ENCODE measurements around the gene GLS. TPM values are rescaled to one million over a fixed set of nuclear protein-coding genes. Genes with fewer than 3 reads are reported as not detected.

The GLS gene
- total RNA-seq, 2 donors from 2014 or later, result 50.5 to 72.3 TPM

DNA sequence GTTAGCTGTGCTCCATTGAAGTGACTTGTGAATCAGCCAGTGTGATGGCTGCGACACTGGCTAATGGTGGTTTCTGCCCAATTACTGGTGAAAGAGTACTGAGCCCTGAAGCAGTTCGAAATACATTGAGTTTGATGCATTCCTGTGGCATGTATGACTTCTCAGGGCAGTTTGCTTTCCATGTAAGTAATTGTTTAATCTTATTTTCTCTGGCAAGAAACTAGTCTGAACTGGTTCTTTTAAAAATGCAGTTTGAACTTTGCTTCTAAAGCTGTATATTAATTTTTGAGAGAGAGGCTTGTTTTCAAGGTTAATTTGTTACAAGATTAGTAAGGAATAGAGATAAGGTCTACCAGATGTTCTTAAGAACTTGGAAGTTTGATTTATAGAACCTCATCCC is 46.7 kb downstream of the GLS start:
- TF ChIP-seq, protein P1, sequence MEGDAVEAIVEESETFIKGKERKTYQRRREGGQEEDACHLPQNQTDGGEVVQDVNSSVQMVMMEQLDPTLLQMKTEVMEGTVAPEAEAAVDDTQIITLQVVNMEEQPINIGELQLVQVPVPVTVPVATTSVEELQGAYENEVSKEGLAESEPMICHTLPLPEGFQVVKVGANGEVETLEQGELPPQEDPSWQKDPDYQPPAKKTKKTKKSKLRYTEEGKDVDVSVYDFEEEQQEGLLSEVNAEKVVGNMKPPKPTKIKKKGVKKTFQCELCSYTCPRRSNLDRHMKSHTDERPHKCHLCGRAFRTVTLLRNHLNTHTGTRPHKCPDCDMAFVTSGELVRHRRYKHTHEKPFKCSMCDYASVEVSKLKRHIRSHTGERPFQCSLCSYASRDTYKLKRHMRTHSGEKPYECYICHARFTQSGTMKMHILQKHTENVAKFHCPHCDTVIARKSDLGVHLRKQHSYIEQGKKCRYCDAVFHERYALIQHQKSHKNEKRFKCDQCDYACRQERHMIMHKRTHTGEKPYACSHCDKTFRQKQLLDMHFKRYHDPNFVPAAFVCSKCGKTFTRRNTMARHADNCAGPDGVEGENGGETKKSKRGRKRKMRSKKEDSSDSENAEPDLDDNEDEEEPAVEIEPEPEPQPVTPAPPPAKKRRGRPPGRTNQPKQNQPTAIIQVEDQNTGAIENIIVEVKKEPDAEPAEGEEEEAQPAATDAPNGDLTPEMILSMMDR (IDR thresholded peaks at IDR 0.05), result no peak
- H3K9ac ChIP-seq (ENCODE audit: low read depth in 2 of 2, low read length in 2 of 2), result no peak overlapping the region
- no peak for DNase-seq
- no peak overlapping the region for H3K27ac ChIP-seq
- intact Hi-C loops (cut with DNase I), result no loop called here
- no peaks in the 10 kb centered on the region for H3K9me3 ChIP-seq
- no peaks in the 10 kb centered on the region for H3K4me1 ChIP-seq
- H3K36me3 ChIP-seq, result no peaks in the 10 kb centered on the region
- no peaks in the 10 kb centered on the region for H3K27me3 ChIP-seq
- H3K4me3 ChIP-seq, result no peak overlapping the region

DNA sequence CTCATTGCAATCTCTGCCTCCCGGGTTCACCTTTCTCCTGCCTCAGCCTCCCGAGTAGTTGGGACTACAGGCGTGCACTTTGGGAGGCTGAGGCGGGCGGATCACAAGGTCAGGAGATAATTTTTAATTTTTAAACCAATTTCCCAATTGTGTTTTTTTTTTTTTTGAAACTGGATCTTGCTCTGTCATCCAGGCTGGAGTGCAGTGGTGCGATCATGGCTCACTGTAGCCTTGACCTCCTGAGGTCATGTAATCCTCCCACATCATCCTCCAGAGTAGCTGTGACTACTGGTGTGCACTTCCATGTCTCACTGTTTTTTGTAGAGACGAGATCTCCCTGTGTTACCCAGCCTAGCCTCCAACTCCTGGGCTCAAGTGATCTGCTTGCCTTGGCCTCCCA is 49.3 kb downstream of the GLS start:
- no peak overlapping the region for H3K27ac ChIP-seq

DNA sequence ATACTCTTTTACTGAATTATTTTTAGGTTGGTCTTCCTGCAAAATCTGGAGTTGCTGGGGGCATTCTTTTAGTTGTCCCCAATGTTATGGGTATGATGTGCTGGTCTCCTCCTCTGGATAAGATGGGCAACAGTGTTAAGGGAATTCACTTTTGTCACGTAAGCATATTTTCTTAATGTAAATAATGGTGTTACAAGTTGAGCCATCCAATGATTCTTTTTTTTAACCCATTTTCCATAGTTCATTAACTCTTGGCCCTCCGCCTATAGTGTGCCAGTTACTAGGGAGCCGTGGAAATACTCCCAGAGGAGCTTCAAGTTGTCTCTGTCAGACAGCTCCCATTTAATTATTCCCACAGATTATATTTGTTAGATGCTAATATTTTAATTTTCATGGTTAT is 49.8 kb downstream of the GLS start:
- H3K4me3 ChIP-seq, result no peak overlapping the region
- no peaks in the 10 kb centered on the region for H3K36me3 ChIP-seq
- no peak overlapping the region for H3K27ac ChIP-seq
- no peaks in the 10 kb centered on the region for H3K27me3 ChIP-seq
- H3K9ac ChIP-seq (ENCODE audit: low read depth in 2 of 2, low read length in 2 of 2), result no peak overlapping the region
- no peak for DNase-seq
- H3K9me3 ChIP-seq, result no peaks in the 10 kb centered on the region
- intact Hi-C loops (cut with DNase I), result no loop called here
- TF ChIP-seq, protein P1 (IDR thresholded peaks at IDR 0.05), result no peak
- H3K4me1 ChIP-seq, result no peaks in the 10 kb centered on the region

More for the DNA sequence above, 49.3 kb downstream of the GLS start:
- no peaks in the 10 kb centered on the region for H3K27me3 ChIP-seq
- H3K36me3 ChIP-seq, result no peaks in the 10 kb centered on the region
- no peak overlapping the region for H3K9ac ChIP-seq (ENCODE audit: low read depth in 2 of 2, low read length in 2 of 2)
- H3K4me3 ChIP-seq, result no peak overlapping the region
- no peak for DNase-seq
- H3K4me1 ChIP-seq, result no peaks in the 10 kb centered on the region
- H3K9me3 ChIP-seq, result no peaks in the 10 kb centered on the region
- TF ChIP-seq, protein P1 (IDR thresholded peaks at IDR 0.05), result no peak
- intact Hi-C loops (cut with DNase I), result no loop called here

DNA sequence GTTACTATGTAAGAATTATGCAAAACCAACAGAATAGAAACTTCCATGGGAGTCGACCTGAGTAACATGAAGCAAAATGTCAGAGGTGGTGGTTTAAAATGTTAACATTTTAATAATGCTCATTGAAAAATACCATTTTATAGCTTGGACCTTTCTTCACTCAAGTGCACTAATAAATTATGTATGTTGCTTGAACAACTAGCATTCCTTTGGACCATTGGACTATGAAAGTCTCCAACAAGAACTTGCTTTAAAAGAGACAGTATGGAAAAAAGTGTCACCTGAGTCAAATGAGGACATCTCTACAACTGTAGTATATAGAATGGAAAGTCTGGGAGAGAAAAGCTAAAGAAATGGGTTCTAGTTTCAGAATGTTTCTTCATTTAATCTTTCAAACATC is 51.9 kb downstream of the GLS start:
- Histone ChIP-seq H3K9me3 (no peaks in the 10 kb centered on the region), H3K27me3 (no peaks in the 10 kb centered on the region), H3K27ac (no peak overlapping the region), H3K9ac (ENCODE audit: low read depth in 2 of 2, low read length in 2 of 2) (no peak overlapping the region), H3K4me3 (no peak overlapping the region), H3K36me3 (no peaks in the 10 kb centered on the region), H3K4me1 (no peaks in the 10 kb centered on the region)
- TF ChIP-seq, protein P1 (IDR thresholded peaks at IDR 0.05), result no peak
- intact Hi-C loops (cut with DNase I), result no loop called here
- DNase-seq, result no peak

DNA sequence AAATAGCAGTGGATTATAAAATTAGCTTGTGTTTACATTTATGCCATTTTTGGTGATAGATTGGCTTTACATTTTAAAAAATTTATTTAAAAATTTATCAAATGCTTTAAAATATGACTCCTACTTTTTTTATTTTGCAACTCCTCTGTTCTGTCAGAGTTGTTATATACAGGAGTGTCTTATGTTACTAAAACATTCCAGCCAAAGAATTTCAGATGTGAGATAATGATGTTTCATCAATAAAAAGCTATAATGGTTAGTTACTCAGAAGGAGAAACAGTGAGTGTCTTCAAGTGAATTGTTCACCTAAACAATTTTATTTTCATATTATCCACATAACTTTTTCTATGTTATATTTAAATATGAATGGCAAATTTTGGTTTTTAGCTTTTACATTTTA is 52.7 kb downstream of the GLS start:
- Histone ChIP-seq H3K27me3 (no peaks in the 10 kb centered on the region), H3K36me3 (no peaks in the 10 kb centered on the region), H3K27ac (no peak overlapping the region), H3K9me3 (no peaks in the 10 kb centered on the region), H3K4me3 (no peak overlapping the region), H3K9ac (ENCODE audit: low read depth in 2 of 2, low read length in 2 of 2) (no peak overlapping the region), H3K4me1 (no peaks in the 10 kb centered on the region)
- DNase-seq, result no peak
- intact Hi-C loops (cut with DNase I), result no loop called here
- TF ChIP-seq, protein P1 (IDR thresholded peaks at IDR 0.05), result no peak

DNA sequence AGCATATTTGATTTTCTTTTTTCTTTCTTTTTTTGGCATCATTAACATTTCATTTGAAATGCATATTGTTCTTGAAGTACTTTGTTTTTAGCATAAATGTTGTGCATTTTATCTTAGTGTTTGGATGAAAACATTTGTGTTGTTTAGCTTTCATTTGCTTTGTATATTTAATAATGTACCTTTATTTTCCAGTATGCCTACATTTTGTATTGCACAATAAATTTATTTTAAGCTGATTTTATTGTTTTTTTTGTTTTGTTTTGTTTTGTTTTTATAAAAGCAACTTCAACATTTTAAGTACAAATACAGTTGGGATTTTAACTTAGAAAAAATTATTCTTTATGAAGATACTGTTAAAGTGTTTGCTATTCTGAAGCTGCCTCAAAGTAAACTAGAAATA is 54.4 kb downstream of the GLS start:
- H3K27ac ChIP-seq, result no peak overlapping the region
- H3K27me3 ChIP-seq, result no peaks in the 10 kb centered on the region
- TF ChIP-seq, protein P1 (IDR thresholded peaks at IDR 0.05), result no peak
- H3K36me3 ChIP-seq, result no peaks in the 10 kb centered on the region
- no peaks in the 10 kb centered on the region for H3K9me3 ChIP-seq
- no peak overlapping the region for H3K9ac ChIP-seq (ENCODE audit: low read depth in 2 of 2, low read length in 2 of 2)
- no peak for DNase-seq
- H3K4me1 ChIP-seq, result no peaks in the 10 kb centered on the region
- intact Hi-C loops (cut with DNase I), result no loop called here
- no peak overlapping the region for H3K4me3 ChIP-seq
